ENCODE measurements around the gene CDH4.

Gene CDH4

DNA sequence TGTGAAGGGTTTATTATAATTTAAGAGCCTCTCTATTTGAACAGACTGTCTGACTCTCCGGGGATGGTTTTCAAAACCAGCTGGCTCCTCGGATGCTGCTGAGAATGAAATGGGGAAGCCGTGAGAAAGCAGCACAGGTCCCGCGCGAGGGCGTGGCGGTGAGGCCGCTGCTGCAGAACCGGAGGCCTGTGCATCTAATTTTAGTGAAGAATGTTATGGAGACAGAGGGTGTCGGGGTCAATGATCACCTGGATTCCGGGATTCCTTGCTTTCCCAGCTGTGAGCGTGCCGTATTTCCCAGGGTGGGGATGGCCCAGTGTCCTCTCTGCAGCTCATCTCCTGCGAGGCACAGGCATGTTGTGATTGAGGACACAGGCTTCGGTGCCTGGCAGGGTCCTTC is 348.0 kb downstream of the CDH4 start:
- in situ Hi-C loops (cut with HindIII; ENCODE audit: low sequenced_read_pairs): no loop called here
- H3K4me3 ChIP-seq (ENCODE audit: low read depth, low read length): no peak overlapping the region

DNA sequence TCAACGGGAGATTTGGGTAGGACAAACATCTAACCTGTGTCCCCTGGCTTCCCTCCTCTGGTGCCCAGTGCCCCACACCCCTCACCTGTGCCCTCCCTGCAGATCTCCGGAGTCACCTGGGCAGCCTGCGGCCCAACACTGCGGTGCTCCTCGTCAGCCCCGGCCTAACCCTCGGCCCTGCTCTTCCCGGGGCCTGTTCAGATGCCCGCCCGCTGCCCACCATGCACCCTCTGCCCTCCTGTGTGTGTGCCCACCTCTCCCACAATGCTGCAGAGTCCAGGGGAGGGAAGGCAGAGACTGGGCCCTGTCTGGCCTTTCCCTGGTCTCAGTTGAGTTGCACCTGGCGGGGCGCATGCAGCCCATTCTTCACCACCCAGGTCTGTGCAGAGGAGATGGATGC is 349.3 kb downstream of the CDH4 start:
- TF ChIP-seq, protein P1, sequence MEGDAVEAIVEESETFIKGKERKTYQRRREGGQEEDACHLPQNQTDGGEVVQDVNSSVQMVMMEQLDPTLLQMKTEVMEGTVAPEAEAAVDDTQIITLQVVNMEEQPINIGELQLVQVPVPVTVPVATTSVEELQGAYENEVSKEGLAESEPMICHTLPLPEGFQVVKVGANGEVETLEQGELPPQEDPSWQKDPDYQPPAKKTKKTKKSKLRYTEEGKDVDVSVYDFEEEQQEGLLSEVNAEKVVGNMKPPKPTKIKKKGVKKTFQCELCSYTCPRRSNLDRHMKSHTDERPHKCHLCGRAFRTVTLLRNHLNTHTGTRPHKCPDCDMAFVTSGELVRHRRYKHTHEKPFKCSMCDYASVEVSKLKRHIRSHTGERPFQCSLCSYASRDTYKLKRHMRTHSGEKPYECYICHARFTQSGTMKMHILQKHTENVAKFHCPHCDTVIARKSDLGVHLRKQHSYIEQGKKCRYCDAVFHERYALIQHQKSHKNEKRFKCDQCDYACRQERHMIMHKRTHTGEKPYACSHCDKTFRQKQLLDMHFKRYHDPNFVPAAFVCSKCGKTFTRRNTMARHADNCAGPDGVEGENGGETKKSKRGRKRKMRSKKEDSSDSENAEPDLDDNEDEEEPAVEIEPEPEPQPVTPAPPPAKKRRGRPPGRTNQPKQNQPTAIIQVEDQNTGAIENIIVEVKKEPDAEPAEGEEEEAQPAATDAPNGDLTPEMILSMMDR (IDR thresholded peaks at IDR 0.05; ENCODE audit: low read depth, low read length): no peak
- DNase-seq (ENCODE audit: low read depth, low spot score): no peak
- in situ Hi-C loops (cut with HindIII; ENCODE audit: low sequenced_read_pairs): no loop called here
- H3K4me3 ChIP-seq (ENCODE audit: low read depth, low read length): no peak overlapping the region

More for the DNA sequence above, 348.0 kb downstream of the CDH4 start:
- TF ChIP-seq, protein P1 (IDR thresholded peaks at IDR 0.05; ENCODE audit: low read depth, low read length): no peak
- no peak for DNase-seq (ENCODE audit: low read depth, low spot score)

DNA sequence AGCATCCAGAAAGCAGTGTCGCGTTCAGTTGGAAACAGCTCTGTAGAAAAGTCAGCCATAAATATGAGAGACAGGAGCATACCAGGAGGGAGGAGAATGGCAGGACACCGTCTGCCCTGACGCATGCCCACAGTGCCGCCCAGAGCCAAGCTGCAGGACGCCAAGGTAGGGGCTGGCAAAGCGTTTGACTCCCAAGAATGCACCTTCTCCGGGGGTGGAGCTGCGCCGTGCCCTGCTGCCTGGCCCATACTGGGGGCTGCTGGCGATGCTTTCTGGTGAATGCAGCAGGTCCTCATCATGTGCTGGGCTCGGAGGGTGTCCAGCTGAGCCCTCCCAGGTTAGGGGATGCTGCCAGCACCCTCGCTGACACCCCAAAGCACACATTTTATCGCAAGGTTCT is 349.8 kb downstream of the CDH4 start:
- in situ Hi-C loops (cut with HindIII; ENCODE audit: low sequenced_read_pairs): no loop called here
- TF ChIP-seq, protein P1 (IDR thresholded peaks at IDR 0.05; ENCODE audit: low read depth, low read length): no peak
- H3K4me3 ChIP-seq (ENCODE audit: low read depth, low read length): no peak overlapping the region
- DNase-seq (ENCODE audit: low read depth, low spot score): no peak

DNA sequence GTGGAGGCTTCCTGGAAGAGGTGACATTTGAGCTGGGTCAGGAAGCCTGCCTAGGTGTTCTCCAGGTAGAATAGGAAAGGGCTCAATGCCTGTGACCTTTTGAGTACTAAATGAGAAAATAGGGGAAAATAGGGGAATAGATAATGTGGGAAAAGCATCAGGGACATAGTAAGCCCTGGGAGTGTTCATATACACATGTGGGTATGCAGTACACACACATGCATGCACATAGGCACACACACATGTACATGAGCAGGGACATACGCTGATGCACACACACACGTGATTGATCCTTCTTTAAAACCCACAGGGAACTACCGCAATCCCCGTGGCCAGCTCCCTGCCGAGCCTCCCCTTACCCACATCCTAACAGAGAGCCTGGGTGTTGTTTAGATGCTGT is 351.7 kb downstream of the CDH4 start:
- TF ChIP-seq, protein P1 (IDR thresholded peaks at IDR 0.05; ENCODE audit: low read depth, low read length): no peak
- in situ Hi-C loops (cut with HindIII; ENCODE audit: low sequenced_read_pairs): no loop called here
- DNase-seq (ENCODE audit: low read depth, low spot score): no peak
- no peak overlapping the region for H3K4me3 ChIP-seq (ENCODE audit: low read depth, low read length)

DNA sequence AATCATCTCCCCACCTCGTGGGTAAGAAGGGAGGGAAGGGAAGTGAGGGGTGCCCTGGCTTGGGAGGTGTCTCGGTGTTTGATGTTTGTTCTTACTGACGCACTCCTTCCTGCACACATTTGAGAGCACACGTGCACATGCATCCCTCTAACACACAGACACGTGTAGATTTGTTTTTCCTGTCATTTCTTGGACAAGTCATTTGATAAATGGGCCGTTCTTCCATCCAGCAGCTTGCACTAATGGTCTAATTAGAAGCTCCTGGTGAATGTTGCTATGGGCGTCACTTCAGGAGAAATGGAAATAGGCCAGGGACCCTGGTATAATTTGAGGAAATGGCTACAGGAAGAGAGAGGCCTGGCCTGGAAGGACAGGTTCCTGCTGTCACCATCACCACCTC is 352.5 kb downstream of the CDH4 start:
- TF ChIP-seq, protein P1 (IDR thresholded peaks at IDR 0.05; ENCODE audit: low read depth, low read length): no peak
- no peak for DNase-seq (ENCODE audit: low read depth, low spot score)
- H3K4me3 ChIP-seq (ENCODE audit: low read depth, low read length): no peak overlapping the region
- in situ Hi-C loops (cut with HindIII; ENCODE audit: low sequenced_read_pairs): no loop called here

DNA sequence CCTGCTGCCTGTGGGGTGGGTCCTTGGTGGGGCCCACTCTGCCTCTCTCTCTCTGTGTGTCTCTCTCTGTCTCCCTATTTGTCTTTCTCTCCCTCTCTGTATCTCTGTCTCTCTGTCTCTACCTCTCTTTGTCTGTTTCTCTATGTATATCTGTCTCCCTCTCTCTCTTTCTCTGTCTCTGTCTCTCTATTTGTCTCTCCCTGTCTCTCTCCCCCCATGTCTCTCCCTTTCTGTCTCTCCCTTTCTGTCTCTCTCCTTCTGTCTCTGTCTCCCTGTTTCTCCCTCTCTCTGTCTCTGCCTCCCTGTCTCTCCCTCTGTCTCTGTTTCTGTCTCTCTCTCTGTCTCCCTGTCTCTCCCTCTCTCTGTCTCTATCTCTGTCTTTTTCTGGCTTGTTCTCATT is 353.2 kb downstream of the CDH4 start:
- H3K4me3 ChIP-seq (ENCODE audit: low read depth, low read length): no peak overlapping the region
- in situ Hi-C loops (cut with HindIII; ENCODE audit: low sequenced_read_pairs): no loop called here
- DNase-seq (ENCODE audit: low read depth, low spot score): no peak
- TF ChIP-seq, protein P1 (IDR thresholded peaks at IDR 0.05; ENCODE audit: low read depth, low read length): no peak

Data from astrocyte of the spinal cord (primary cell).